ENCODE results near the gene GPR32.

DNA sequence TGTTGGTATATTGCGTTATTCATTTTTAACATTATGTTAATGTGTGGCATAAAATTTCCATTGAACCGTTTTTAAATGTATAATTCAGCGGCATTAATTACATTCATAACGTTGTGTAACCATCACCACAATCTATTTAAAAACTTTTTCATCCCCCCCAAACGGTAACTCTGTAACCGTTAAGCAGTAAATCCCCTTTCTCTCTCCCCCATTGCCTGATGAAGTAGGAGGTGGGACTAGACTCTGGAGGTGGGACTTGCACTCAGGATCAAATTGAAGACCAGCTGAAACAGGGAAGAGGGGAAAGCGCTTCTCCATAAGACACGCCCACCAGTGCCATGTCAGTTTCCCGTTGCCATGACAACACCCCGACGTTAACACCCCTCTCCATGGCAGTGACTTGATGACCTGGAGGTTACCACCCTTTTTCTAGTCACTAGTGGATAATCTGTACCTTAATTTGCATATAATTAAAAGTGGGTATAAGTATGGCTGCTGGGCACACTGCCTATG, 30.3 kb upstream of the GPR32 start:
- TF ChIP-seq EZH2phosphoT487 (conservative IDR thresholded peaks at IDR 0.05; ENCODE audit: low read length): no peak
- TF ChIP-seq CTCF (IDR thresholded peaks at IDR 0.05; ENCODE audit: insufficient read depth, low read length, poor library complexity, severe bottlenecking): no peak
